CD14-positive monocyte (primary cell): ENCODE measurements around the gene ZCCHC2. TPM values are rescaled to one million over a fixed set of nuclear protein-coding genes. Genes with fewer than 3 reads are reported as not detected.

ENCODE experiments used
- DNase-seq, 3 donors: peaks; one replicate each; pipeline ENCODE4 v3.0.0-alpha.2; 2011 to 2022
- H2AFZ ChIP-seq: 2 replicates; pipeline ENCODE4 v1.6.0; 2012; ENCODE audit warnings: mild to moderate bottlenecking, low read depth, low read length, inconsistent platforms; ENCODE audit not compliant: insufficient read depth, poor library complexity, severe bottlenecking
- H3K27ac ChIP-seq, 2 donors: 1 replicate in 1 of 2; 2 replicates in 1 of 2; pipeline ENCODE4 v1.5.1; 2012 to 2013; ENCODE audit warnings: low read length in 2 of 2, control low read depth in 1 of 2, inconsistent platforms in 1 of 2, low read depth in 1 of 2, mild to moderate bottlenecking in 1 of 2
- H3K27me3 ChIP-seq, 2 donors: one replicate each; pipeline versions ENCODE4 v1.6.0 to v1.6.1; 2011 to 2013; ENCODE audit warnings: low read length in 2 of 2; ENCODE audit not compliant: control insufficient read depth in 2 of 2, insufficient read depth in 2 of 2
- H3K36me3 ChIP-seq, 2 donors: replicated peaks in 1 of 2; 1 replicate in 1 of 2; 2 replicates in 1 of 2; pipeline versions ENCODE4 v1.5.1 to v1.6.1; 2012 to 2013; ENCODE audit warnings: low read length in 2 of 2, control low read depth in 1 of 2, inconsistent platforms in 1 of 2, mild to moderate bottlenecking in 1 of 2; ENCODE audit not compliant: insufficient read depth in 2 of 2, control insufficient read depth in 1 of 2
- H3K4me1 ChIP-seq, 2 donors: 1 replicate in 1 of 2; 2 replicates in 1 of 2; pipeline versions ENCODE4 v1.5.1 to v1.6.1; 2012 to 2013; ENCODE audit warnings: low read length in 2 of 2, control low read depth in 1 of 2, inconsistent platforms in 1 of 2, mild to moderate bottlenecking in 1 of 2, moderate library complexity in 1 of 2; ENCODE audit not compliant: insufficient read depth in 2 of 2, control insufficient read depth in 1 of 2
- H3K4me2 ChIP-seq: replicated peaks from 2 replicates; pipeline ENCODE3; 2012; ENCODE audit warnings: low read length, moderate library complexity, mild to moderate bottlenecking; ENCODE audit not compliant: poor library complexity, severe bottlenecking; ENCODE audit errors: extremely low read depth
- H3K4me3 ChIP-seq, 3 experiments: fragments of 200-600 bp in 1 of 3; sonication (generic) in 1 of 3; replicated peaks in 1 of 3; 1 replicate in 2 of 3; 2 replicates in 1 of 3; pipeline ENCODE4 v1.5.1; 2011 to 2013; ENCODE audit warnings: low read length in 3 of 3, mild to moderate bottlenecking in 3 of 3, control low read depth in 2 of 3, low read depth in 2 of 3, inconsistent platforms in 1 of 3, moderate library complexity in 1 of 3
- H3K79me2 ChIP-seq: 2 replicates; pipeline ENCODE4 v1.6.0; 2012; ENCODE audit warnings: mild to moderate bottlenecking, control low read depth, inconsistent platforms, low read length, moderate library complexity; ENCODE audit not compliant: insufficient read depth
- H3K9ac ChIP-seq: 2 replicates; pipeline ENCODE4 v1.6.0; 2017; ENCODE audit warnings: low read length, mild to moderate bottlenecking; ENCODE audit not compliant: insufficient read depth, poor library complexity, severe bottlenecking
- H3K9me3 ChIP-seq, 2 donors: replicated peaks in 1 of 2; 1 replicate in 1 of 2; 2 replicates in 1 of 2; pipeline versions ENCODE4 v1.5.1 to v1.6.1; 2012 to 2013; ENCODE audit warnings: low read length in 2 of 2, control low read depth in 1 of 2; ENCODE audit not compliant: control insufficient read depth in 1 of 2, insufficient read depth in 1 of 2
- H4K20me1 ChIP-seq: 2 replicates; pipeline ENCODE4 v1.6.0; 2012; ENCODE audit warnings: mild to moderate bottlenecking, low read length, control low read depth, moderate library complexity; ENCODE audit not compliant: insufficient read depth
- H3K27ac Mint-ChIP-seq, 7 donors: one replicate each; pipeline ENCODE4 v1.8.0; 2020; ENCODE audit warnings: mild to moderate bottlenecking in 7 of 7, mixed read lengths in 7 of 7, moderate library complexity in 6 of 7, inconsistent platforms in 2 of 7
- H3K27me3 Mint-ChIP-seq, 3 donors: one replicate each; pipeline ENCODE4 v1.8.0; 2021 to 2022; ENCODE audit warnings: low read depth in 3 of 3, mild to moderate bottlenecking in 3 of 3, mixed read lengths in 3 of 3, moderate library complexity in 3 of 3, inconsistent platforms in 1 of 3
- H3K36me3 Mint-ChIP-seq, 2 donors: one replicate each; pipeline ENCODE4 v1.8.0; 2020; ENCODE audit warnings: mixed read lengths in 2 of 2, inconsistent platforms in 1 of 2, mild to moderate bottlenecking in 1 of 2
- H3K4me1 Mint-ChIP-seq: one replicate; pipeline ENCODE4 v1.8.0; 2020; ENCODE audit warnings: mild to moderate bottlenecking, mixed read lengths
- H3K4me3 Mint-ChIP-seq, 2 donors: one replicate each; pipeline ENCODE4 v1.8.0; 2020; ENCODE audit warnings: mild to moderate bottlenecking in 2 of 2, mixed read lengths in 2 of 2, moderate library complexity in 1 of 2
- H3K9me3 Mint-ChIP-seq, 7 donors: one replicate each; pipeline ENCODE4 v1.8.0; 2020 to 2022; ENCODE audit warnings: mixed read lengths in 7 of 7, mild to moderate bottlenecking in 6 of 7, moderate library complexity in 6 of 7, inconsistent platforms in 2 of 7
- CTCF ChIP-seq: fragments of 200-600 bp; IDR thresholded peaks from one replicate; pipeline ENCODE4 v1.8.0; 2022; ENCODE audit warnings: antibody characterized with exemption, mild to moderate bottlenecking
- WGBS: methylation state at CpG from one replicate; pipeline ENCODE4 v1.1.5; 2013; ENCODE audit warnings: missing lambda C conversion rate; ENCODE audit not compliant: insufficient coverage; 5-methylcytosine and 5-hydroxymethylcytosine counted together
- intact Hi-C, 2 donors: fragments of 100-400 bp; cut with micrococcal nuclease; formaldehyde crosslinking; loops; one replicate each; pipeline versions ENCODE4 v1.15.0 to v1.15.1; 2023
- polyA plus RNA-seq, 3 donors: library from polyadenylated mRNA; depleted of rRNA in 1 of 3; unstranded in 2 of 3; stranded (reverse) in 1 of 3; fragments of 300-500 nt in 2 of 3; fragments of >200 nt in 1 of 3; fragmentation: Illumina TruSeq in 2 of 3; gene quantifications; 1 replicate in 2 of 3; 2 replicates in 1 of 3; pipeline ENCODE4 v1.2.3, GENCODE V29; 2012 to 2021

Gene ZCCHC2
- polyA plus RNA-seq, 3 donors: 0.59 to 24.9 (median 0.71) TPM

- TF ChIP-seq CTCF: no peak
- Histone ChIP-seq H3K36me3 (no peaks in the 10 kb centered on the region), H3K27ac (no peak overlapping the region), H2AFZ (no peak overlapping the region), H4K20me1 (no peaks in the 10 kb centered on the region), H3K4me2 (no peak overlapping the region), H3K4me3 (no peak overlapping the region), H3K9ac (no peak overlapping the region), H3K27me3 (no peaks in the 10 kb centered on the region), H3K4me1 (no peaks in the 10 kb centered on the region), H3K9me3 (peaks cover 0 to 5% of the 10 kb centered on the region in 2 donors), H3K79me2 (no peaks in the 10 kb centered on the region)
- Mint-ChIP-seq H3K36me3 (no peaks in the 10 kb centered on the region), H3K4me3 (no peak overlapping the region), H3K27me3 (no peaks in the 10 kb centered on the region), H3K27ac (no peak overlapping the region), H3K9me3 (peaks cover 5 to 18% (median 12%) of the 10 kb centered on the region in 7 donors), H3K4me1 (no peaks in the 10 kb centered on the region)
- 97% methylated on average over 5 of the region's 9 CpGs for WGBS
- intact Hi-C loops: no loop called here
- DNase-seq: no peak
Measured at GRCh38 chr18:62485684-62486083, 37.1 kb upstream of the ZCCHC2 start.

GRCh38 chr18:62486290-62486964 lies 36.4 kb upstream of the ZCCHC2 start:
- Histone ChIP-seq H3K79me2 (no peaks in the 10 kb centered on the region), H2AFZ (no peak overlapping the region), H3K4me2 (no peak overlapping the region), H3K27me3 (no peaks in the 10 kb centered on the region), H3K9ac (no peak overlapping the region), H3K36me3 (no peaks in the 10 kb centered on the region), H3K4me3 (no peak overlapping the region), H3K9me3 (no peaks in the 10 kb centered on the region), H3K4me1 (no peaks in the 10 kb centered on the region), H4K20me1 (no peaks in the 10 kb centered on the region), H3K27ac (no peak overlapping the region)
- Mint-ChIP-seq H3K4me3 (no peak overlapping the region), H3K27me3 (peaks cover 0 to 3% (median 0%) of the 10 kb centered on the region in 3 donors), H3K4me1 (no peaks in the 10 kb centered on the region), H3K36me3 (no peaks in the 10 kb centered on the region), H3K9me3 (peaks cover 0 to 10% (median 4%) of the 10 kb centered on the region in 7 donors), H3K27ac (no peak overlapping the region)
- no peak for DNase-seq
- intact Hi-C loops: no loop called here
- WGBS: 89% methylated on average over 2 of the region's 4 CpGs
- no peak for TF ChIP-seq CTCF
